ENCODE results near the gene HSPA8.

- TF ChIP-seq, protein P1, sequence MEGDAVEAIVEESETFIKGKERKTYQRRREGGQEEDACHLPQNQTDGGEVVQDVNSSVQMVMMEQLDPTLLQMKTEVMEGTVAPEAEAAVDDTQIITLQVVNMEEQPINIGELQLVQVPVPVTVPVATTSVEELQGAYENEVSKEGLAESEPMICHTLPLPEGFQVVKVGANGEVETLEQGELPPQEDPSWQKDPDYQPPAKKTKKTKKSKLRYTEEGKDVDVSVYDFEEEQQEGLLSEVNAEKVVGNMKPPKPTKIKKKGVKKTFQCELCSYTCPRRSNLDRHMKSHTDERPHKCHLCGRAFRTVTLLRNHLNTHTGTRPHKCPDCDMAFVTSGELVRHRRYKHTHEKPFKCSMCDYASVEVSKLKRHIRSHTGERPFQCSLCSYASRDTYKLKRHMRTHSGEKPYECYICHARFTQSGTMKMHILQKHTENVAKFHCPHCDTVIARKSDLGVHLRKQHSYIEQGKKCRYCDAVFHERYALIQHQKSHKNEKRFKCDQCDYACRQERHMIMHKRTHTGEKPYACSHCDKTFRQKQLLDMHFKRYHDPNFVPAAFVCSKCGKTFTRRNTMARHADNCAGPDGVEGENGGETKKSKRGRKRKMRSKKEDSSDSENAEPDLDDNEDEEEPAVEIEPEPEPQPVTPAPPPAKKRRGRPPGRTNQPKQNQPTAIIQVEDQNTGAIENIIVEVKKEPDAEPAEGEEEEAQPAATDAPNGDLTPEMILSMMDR (conservative IDR thresholded peaks at IDR 0.05; ENCODE audit: low read depth, low read length) = no peak
- TF ChIP-seq EZH2 (IDR thresholded peaks at IDR 0.05; ENCODE audit: borderline replicate concordance, low read depth, low read length, poor library complexity, severe bottlenecking) = no peak
These were observed 42.8 kb upstream of the HSPA8 start for GRCh38 chr11:123104697-123105096.

All from A673 (cell line).